DMS53 (cell line): ENCODE measurements around the gene IFT172.
"Not testable (repeated sequence)": the region's sequence is repeated elsewhere in the genome, so short reads cannot be mapped to it uniquely, and the experiment has no call there.

ENCODE experiments used
- DNase-seq: peaks from one replicate; lab custom pipeline; 2025; lab: John Stamatoyannopoulos, UW

IFT172 gene, protein sequence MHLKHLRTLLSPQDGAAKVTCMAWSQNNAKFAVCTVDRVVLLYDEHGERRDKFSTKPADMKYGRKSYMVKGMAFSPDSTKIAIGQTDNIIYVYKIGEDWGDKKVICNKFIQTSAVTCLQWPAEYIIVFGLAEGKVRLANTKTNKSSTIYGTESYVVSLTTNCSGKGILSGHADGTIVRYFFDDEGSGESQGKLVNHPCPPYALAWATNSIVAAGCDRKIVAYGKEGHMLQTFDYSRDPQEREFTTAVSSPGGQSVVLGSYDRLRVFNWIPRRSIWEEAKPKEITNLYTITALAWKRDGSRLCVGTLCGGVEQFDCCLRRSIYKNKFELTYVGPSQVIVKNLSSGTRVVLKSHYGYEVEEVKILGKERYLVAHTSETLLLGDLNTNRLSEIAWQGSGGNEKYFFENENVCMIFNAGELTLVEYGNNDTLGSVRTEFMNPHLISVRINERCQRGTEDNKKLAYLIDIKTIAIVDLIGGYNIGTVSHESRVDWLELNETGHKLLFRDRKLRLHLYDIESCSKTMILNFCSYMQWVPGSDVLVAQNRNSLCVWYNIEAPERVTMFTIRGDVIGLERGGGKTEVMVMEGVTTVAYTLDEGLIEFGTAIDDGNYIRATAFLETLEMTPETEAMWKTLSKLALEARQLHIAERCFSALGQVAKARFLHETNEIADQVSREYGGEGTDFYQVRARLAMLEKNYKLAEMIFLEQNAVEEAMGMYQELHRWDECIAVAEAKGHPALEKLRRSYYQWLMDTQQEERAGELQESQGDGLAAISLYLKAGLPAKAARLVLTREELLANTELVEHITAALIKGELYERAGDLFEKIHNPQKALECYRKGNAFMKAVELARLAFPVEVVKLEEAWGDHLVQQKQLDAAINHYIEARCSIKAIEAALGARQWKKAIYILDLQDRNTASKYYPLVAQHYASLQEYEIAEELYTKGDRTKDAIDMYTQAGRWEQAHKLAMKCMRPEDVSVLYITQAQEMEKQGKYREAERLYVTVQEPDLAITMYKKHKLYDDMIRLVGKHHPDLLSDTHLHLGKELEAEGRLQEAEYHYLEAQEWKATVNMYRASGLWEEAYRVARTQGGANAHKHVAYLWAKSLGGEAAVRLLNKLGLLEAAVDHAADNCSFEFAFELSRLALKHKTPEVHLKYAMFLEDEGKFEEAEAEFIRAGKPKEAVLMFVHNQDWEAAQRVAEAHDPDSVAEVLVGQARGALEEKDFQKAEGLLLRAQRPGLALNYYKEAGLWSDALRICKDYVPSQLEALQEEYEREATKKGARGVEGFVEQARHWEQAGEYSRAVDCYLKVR (N-terminal part only)

GRCh38 chr2:27489498-27490397 is at the start of gene IFT172:
Gene IFT172, minus strand, starts transcription at chr2:27489743. Its CDS starts 90 bp downstream, at chr2:27489653.
- peak; percentile 99 for DNase-seq

- DNase-seq, result not testable (repeated sequence)
Measured at GRCh38 chr2:27538839-27539450, 49.4 kb upstream of the IFT172 start.

DNA sequence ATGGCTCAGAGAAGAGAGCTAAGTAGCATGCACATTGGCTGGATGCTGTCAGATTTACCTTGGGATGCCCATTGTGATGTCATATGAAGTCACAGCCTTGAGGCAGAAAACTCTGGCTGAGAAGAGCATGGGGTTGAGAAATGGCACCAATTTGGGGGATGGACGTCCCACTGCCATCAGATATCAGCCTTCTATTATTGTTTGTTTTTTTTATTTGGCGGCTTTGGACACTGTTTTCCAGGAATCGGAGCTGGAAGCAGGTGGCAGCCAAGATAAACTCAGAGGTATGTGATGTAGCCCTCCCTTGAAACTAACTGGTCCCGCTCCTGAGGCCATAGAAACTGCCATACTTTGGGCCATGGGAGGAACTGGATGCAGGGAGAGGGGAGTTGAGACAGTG is 47.7 kb upstream of the IFT172 start:
- no peak for DNase-seq

DNA sequence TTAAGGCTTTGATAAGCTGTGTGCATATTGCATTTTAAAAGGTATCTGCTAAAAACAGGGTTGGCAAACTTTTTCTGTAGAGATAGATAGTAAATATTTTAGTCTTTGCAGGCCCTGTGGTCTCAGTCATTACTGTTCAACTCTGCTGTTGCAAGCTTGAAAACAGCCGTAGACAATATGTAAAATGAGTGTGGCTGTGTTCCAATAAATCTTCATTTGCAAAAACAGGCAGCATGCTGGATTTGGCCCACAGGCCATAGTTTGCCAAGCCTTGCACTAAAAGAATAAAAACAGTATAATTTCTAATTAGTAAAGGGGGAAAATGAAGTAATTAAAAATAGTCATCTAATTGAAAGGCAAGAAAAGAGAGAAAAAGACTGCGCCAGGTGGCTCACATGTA is 42.4 kb upstream of the IFT172 start:
- DNase-seq, result no peak

DNA sequence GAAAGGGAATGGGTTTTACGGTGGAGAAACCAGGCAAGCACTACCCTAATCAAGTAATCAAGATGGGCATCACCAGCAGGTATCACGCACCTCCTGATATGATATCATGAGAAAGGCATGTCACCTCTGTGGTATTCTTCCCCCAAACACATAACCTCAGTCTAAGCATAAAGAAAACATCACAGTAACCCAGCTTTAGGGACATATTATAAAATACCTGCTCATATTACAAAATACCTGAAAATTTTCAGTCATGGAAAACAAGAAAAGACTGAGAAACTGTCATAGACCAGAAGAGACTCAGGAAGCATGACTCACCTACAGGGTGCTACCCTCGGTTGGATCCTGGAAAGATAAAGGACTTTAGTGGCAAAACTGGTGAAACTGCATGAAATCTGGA is 37.6 kb upstream of the IFT172 start:
- DNase-seq, result peak; percentile 51

DNA sequence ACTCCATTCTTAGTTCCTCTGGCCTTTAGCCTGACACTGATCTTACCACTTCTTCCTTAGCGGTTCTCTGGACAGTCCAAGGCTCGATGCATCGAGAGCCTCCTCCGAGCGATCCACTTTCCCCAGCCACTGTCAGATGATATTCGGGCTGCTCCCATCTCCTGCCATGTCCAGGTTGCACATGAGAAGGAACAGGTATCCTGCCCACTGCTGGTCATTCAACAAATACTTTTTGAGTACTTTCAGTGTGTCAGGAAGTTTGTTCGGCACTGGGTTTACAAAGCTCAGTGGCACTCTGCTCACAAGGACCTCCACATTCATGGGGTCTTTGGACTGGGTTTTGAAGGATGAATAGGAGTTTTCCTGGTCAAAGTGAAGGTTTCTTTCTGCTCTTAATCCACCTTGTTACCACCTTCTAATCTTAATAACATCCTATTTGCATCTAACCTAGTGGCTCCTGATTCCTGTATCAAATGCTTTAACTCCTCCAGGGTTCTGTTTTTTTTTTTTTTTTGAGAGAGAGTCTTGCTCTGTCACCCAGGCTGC is 32.9 kb upstream of the IFT172 start:
- no peak for DNase-seq

GRCh38 chr2:27520316-27520715 is 30.8 kb upstream of the IFT172 start:
- DNase-seq, result no peak

DNA sequence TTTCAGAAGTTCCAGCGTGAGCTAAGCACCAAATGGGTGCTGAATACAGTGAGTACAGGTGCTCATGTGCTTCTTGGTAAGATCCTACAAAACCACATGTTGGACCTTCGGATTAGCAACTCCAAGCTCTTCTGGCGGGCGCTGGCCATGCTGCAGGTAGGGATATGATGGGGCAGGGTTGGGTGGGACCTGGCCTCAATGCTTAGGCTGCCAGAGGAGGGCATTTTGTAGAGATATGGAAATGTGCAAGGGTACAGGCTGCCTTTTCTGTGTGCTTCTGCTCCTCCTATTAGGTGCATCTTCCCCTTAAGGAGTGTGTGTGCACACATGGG is 29.2 kb upstream of the IFT172 start:
- DNase-seq, result no peak

GRCh38 chr2:27518113-27518781 is 28.7 kb upstream of the IFT172 start:
- no peak for DNase-seq

GRCh38 chr2:27509326-27509725 is 19.8 kb upstream of the IFT172 start:
- peak; percentile 21 for DNase-seq

DNA sequence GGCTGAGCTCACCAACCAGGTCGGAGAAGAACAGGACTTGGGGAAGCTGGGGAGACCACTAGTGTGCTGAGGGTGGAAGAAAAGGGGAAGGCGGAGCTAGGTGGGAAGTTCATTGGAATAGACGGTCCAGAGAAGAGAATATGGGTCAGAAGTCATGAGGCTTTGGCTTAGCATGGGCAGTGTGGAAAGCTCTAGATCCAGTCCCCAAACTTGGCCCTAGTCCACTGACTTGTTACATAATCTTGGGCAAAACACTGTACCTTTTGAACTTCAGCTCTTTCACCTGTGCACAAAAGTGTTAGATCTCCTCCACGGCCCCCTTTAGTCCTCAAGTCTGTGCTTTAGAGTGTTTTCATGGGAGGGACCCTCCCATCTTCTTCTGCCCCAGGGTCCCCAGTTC is 17.8 kb upstream of the IFT172 start:
- no peak for DNase-seq

GRCh38 chr2:27506587-27506986 is 17.0 kb upstream of the IFT172 start:
- no peak for DNase-seq

- no peak for DNase-seq
Measured at GRCh38 chr2:27502142-27502541, 12.6 kb upstream of the IFT172 start.

GRCh38 chr2:27501042-27501441 is 11.5 kb upstream of the IFT172 start:
- DNase-seq, result peak; percentile 67

GRCh38 chr2:27498975-27499374 is 9.4 kb upstream of the IFT172 start:
- DNase-seq, result no peak

- no peak for DNase-seq
Measured at GRCh38 chr2:27497288-27497627, 7.7 kb upstream of the IFT172 start.

DNA sequence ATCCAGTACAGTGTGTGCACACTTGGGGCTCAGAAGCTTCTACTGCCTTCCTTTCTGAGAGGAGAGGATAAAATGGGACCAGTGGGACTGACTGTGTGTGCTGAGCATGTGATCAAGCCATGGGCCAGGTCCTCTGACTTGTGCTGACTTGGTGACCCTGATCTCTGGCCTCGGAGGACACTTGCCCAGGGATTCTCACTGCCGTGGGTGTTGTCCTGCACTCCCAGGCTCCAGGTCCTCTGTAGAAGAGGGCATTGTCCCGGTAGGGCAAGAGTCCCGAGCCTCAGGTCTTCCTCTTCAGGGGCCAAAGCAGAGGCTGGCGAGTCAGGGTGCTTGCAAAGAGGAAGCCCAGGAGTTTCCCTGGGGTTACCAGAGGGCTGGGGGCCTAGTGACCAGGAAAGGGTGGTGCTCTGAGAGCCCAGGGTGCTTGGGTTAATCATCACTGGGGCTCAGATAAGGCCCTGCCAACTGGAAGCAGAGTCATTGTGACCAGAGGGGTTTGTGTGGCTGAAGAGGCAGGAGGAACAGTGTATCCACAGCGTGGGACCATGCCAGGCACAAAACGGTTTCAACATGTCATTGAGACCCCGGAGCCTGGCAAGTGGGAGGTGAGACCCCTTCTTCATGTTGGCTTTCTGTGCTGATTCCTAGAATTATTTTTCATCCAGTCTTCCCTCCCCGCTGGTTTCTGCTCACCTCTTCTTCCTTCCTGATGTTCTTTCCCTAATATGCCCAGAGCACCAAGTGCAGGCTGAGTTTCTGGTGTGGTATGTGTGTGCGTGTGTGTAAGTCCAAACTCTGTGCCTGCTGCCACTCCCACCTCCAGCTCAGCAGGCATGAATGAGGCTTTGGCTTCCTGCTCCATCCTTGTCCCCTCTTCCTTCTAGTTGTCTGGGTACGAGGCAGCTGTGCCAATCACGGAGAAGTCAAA is 7.1 kb upstream of the IFT172 start, which contains the start of gene GCKR:
TSS of gene GCKR (plus strand) at position 483 of the 931 bp plus-strand sequence. CDS start at position 549, 66 bp downstream.
- no peak for DNase-seq

DNA sequence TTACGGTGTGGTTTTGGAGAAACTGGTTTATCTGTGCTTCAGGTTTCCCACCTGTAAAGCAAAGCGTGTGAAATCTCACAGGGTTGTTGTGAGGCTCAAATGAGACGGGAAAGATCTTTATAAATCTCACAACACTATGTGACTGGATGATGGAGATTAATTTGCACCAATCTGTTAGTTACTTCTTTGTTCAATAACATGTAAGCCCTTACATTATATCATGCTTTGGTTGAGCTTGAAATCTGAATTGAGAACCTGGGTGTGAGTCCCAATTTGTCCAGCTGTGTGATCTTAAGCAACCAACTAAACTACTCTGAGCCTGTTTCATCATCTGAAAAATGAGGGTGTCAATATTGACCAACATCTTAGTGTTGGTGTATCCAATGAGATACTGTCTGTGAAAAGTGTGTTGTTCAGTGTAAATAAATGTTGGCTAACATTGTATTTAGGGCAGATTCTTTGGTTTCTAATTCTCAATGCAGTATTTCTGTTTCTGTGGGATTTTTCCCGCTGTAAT is 6.4 kb upstream of the IFT172 start:
- peak; percentile 23 for DNase-seq
